K562 (cell line): Measurements from ENCODE around the gene PPP1R37. TPM values are rescaled to one million over a fixed set of nuclear protein-coding genes. Genes with fewer than 3 reads are reported as not detected.

Experiments
- ATAC-seq: fragments of 200-7000 bp; cut with Tn5 transposase; 3 replicates; pipeline ENCODE4 v1.9.1; 2020; ENCODE audit warnings: moderate library complexity
- BruUV-seq: library from RNA; stranded (reverse); fragments of 400-500 nt; replicated peaks from 2 replicates; lab custom pipeline; 2021; lab: Mats Ljungman, UMichigan
- CTCF ChIA-PET: fragments of 300-600 bp; formaldehyde crosslinking; extraction: SDS; loops from one replicate; lab custom pipeline; 2021; ENCODE audit warnings: low intra/inter-chr PET ratio; lab: Yijun Ruan, JAX
- POLR2A ChIA-PET: fragments of 300-600, 350-650 bp; sonication (Branson Sonifier 250); formaldehyde crosslinking; extraction: SDS; loops from one replicate; lab custom pipeline; 2021; ENCODE audit warnings: antibody characterized with exemption, inconsistent platforms; lab: Yijun Ruan, JAX
- DNase-seq, 4 experiments: peaks; one replicate each; pipeline versions ENCODE4 v3.0.0 to v3.0.0-alpha.2; 2011 to 2018; ENCODE audit warnings: low spot score in 3 of 4, mixed read lengths in 3 of 4; ENCODE audit errors: extremely low read depth in 1 of 4
- FAIRE-seq: peaks from 2 replicates; lab custom pipeline; 2011; peaks lifted over from hg19 to GRCh38; lab: Jason Lieb, UNC
- H2AFZ ChIP-seq: 2 replicates; pipeline ENCODE4 v1.6.0; 2011; ENCODE audit warnings: low read depth, low read length, control low read depth, inconsistent platforms
- H3K27ac ChIP-seq: fragments of 200-600 bp; 3 replicates; pipeline ENCODE4 v1.8.0; 2011; ENCODE audit warnings: low read depth, mild to moderate bottlenecking, control low read depth, inconsistent platforms, low read length, moderate library complexity, mixed read lengths; ENCODE audit errors: extremely low read depth
- H3K27me3 ChIP-seq, 2 experiments: fragments of 300-600 bp in 1 of 2; 2 replicates in 1 of 2; 3 replicates in 1 of 2; pipeline versions ENCODE4 v1.6.0 to v1.8.0; 2011; ENCODE audit warnings: inconsistent platforms in 2 of 2, low read length in 2 of 2, mild to moderate bottlenecking in 1 of 2, mixed read lengths in 1 of 2, moderate library complexity in 1 of 2; ENCODE audit not compliant: control insufficient read depth in 2 of 2, insufficient read depth in 2 of 2
- H3K36me3 ChIP-seq: fragments of 300-600 bp; 3 replicates; pipeline ENCODE4 v1.8.0; 2011; ENCODE audit warnings: mild to moderate bottlenecking, low read length, inconsistent platforms; ENCODE audit not compliant: control insufficient read depth, insufficient read depth
- H3K4me1 ChIP-seq, 2 experiments: fragments of 200-600 bp in 1 of 2; replicated peaks in 1 of 2; 2 replicates in 1 of 2; 3 replicates in 1 of 2; pipeline versions ENCODE4 v1.5.1 to v1.8.0; 2011; ENCODE audit warnings: inconsistent platforms in 2 of 2, low read length in 2 of 2, mild to moderate bottlenecking in 1 of 2, mixed read lengths in 1 of 2, moderate library complexity in 1 of 2; ENCODE audit not compliant: control insufficient read depth in 2 of 2, insufficient read depth in 2 of 2
- H3K4me2 ChIP-seq: 2 replicates; pipeline ENCODE4 v1.6.1; 2011; ENCODE audit warnings: low read length, control low read depth, inconsistent platforms, mixed read lengths; ENCODE audit not compliant: insufficient read depth
- H3K4me3 ChIP-seq: fragments of 200-600 bp; sonication (generic), shearing (Covaris generic); 2 replicates; pipeline ENCODE4 v1.5.1; 2016; ENCODE audit warnings: control low read depth, inconsistent platforms
- H3K79me2 ChIP-seq: fragments of 200-600 bp; 3 replicates; pipeline ENCODE4 v1.8.0; 2011; ENCODE audit warnings: low read length, inconsistent platforms; ENCODE audit not compliant: control insufficient read depth, insufficient read depth
- H3K9ac ChIP-seq, 2 experiments: 2 replicates each; pipeline versions ENCODE4 v1.6.0 to v1.6.1; 2011; ENCODE audit warnings: low read depth in 2 of 2, low read length in 2 of 2, control low read depth in 1 of 2, inconsistent platforms in 1 of 2, mild to moderate bottlenecking in 1 of 2, mixed read lengths in 1 of 2; ENCODE audit not compliant: insufficient read depth in 1 of 2
- H3K9me1 ChIP-seq: one replicate; pipeline ENCODE4 v1.6.0; 2011; ENCODE audit warnings: inconsistent platforms, mild to moderate bottlenecking, low read length, moderate library complexity; ENCODE audit not compliant: control insufficient read depth, insufficient read depth
- H3K9me3 ChIP-seq: replicated peaks from 2 replicates; pipeline ENCODE4 v1.5.1; 2011; ENCODE audit warnings: low read depth, low read length, inconsistent platforms; ENCODE audit not compliant: control insufficient read depth, insufficient read depth
- H4K20me1 ChIP-seq: replicated peaks from 2 replicates; pipeline ENCODE4 v1.6.1; 2011; ENCODE audit warnings: low read length, inconsistent platforms, mixed read lengths; ENCODE audit not compliant: control insufficient read depth, insufficient read depth
- ARID1B ChIP-seq: fragments of 450-650 bp; IDR thresholded peaks from 2 replicates; pipeline ENCODE4 v1.6.1; 2016; ENCODE audit warnings: antibody characterized with exemption, mild to moderate bottlenecking, inconsistent platforms
- ARNT ChIP-seq, 2 experiments: fragments of 450-650 bp; IDR thresholded peaks; 2 replicates each; pipeline ENCODE4 v1.6.1; 2016; ENCODE audit warnings: mild to moderate bottlenecking in 1 of 2
- DMBX1 ChIP-seq: fragments of 250-450 bp; sonication (Bioruptor Pico); IDR thresholded peaks from 2 replicates; pipeline ENCODE4 v1.8.0; 2022; ENCODE audit warnings: inconsistent platforms, mild to moderate bottlenecking, moderate library complexity, borderline replicate concordance
- GMEB1 ChIP-seq: fragments of 250-450 bp; sonication (Bioruptor Pico); IDR thresholded peaks from 2 replicates; pipeline ENCODE4 v1.4.0; 2020; ENCODE audit warnings: mild to moderate bottlenecking
- GTF2A2 ChIP-seq: IDR thresholded peaks from 2 replicates; pipeline ENCODE4 v1.6.1; 2016; ENCODE audit warnings: mild to moderate bottlenecking, missing genetic modification characterization, missing compliant biosample characterization
- GTF3C2 ChIP-seq: IDR thresholded peaks from 3 replicates; pipeline ENCODE4 v1.6.1; 2011; ENCODE audit warnings: borderline replicate concordance, mild to moderate bottlenecking, moderate library complexity; ENCODE audit not compliant: insufficient read length; ENCODE audit errors: extremely low read depth
- HNRNPUL1 ChIP-seq: fragments of 200-400 bp; formaldehyde crosslinking; IDR thresholded peaks from 2 replicates; pipeline ENCODE4 v1.6.1; 2017; ENCODE audit warnings: low read length
- MECOM ChIP-seq: fragments of 250-450 bp; sonication (Bioruptor Pico); IDR thresholded peaks from 2 replicates; pipeline ENCODE4 v1.8.0; 2022; ENCODE audit warnings: inconsistent platforms
- SMARCA5 ChIP-seq: fragments of 450-650 bp; IDR thresholded peaks from 2 replicates; pipeline ENCODE4 v1.6.1; 2016
- THRA ChIP-seq: fragments of 450-650 bp; IDR thresholded peaks from 2 replicates; pipeline ENCODE4 v1.6.1; 2017; ENCODE audit warnings: mild to moderate bottlenecking, moderate library complexity
- YY1 ChIP-seq, 3 experiments: IDR thresholded peaks; 2 replicates each; pipeline ENCODE4 v1.6.1; 2011; ENCODE audit warnings: low read length in 2 of 3, mild to moderate bottlenecking in 2 of 3, moderate library complexity in 2 of 3, borderline replicate concordance in 1 of 3, control low read depth in 1 of 3, low read depth in 1 of 3; ENCODE audit not compliant: insufficient read depth in 3 of 3, insufficient replicate concordance in 2 of 3, control insufficient read depth in 1 of 3, insufficient read length in 1 of 3; ENCODE audit errors: extremely low read depth in 1 of 3
- ZBTB5 ChIP-seq: fragments of 450-650 bp; IDR thresholded peaks from 2 replicates; pipeline ENCODE4 v1.6.1; 2017; ENCODE audit warnings: antibody characterized with exemption
- ZNF668 ChIP-seq: fragments of 250-450 bp; sonication (Bioruptor Pico); IDR thresholded peaks from 2 replicates; pipeline ENCODE4 v1.8.0; 2022; ENCODE audit warnings: mild to moderate bottlenecking, inconsistent platforms
- WGBS: fragments of 100-300 bp; shearing (Covaris generic); methylation state at CpG from one replicate; pipeline ENCODE4 v1.1.6; 2016; ENCODE audit warnings: low coverage, mixed read lengths; ENCODE audit not compliant: insufficient coverage; ENCODE audit errors: missing lambda C conversion rate; 5-methylcytosine and 5-hydroxymethylcytosine counted together
- in situ Hi-C: fragments of 300-500 bp; cut with MboI; formaldehyde crosslinking; loops from 4 replicates; pipeline ENCODE4 v1.15.0; 2018; ENCODE audit warnings: inconsistent platforms, mixed read lengths
- intact Hi-C: fragments of 100-400 bp; cut with micrococcal nuclease; formaldehyde crosslinking; loops from 2 replicates; pipeline ENCODE4 v1.14.2; 2022
- polyA plus RNA-seq, 8 experiments: library from polyadenylated mRNA; depleted of rRNA in 4 of 8; stranded (reverse) in 5 of 8; unstranded in 3 of 8; fragments of >200 nt; fragmentation: Nextera tagmentation in 2 of 8; fragmentation: Illumina TruSeq in 1 of 8; extraction: Ambion mirVana in 2 of 8; extraction: Trizol in 1 of 8; gene quantifications; 2 replicates each; pipeline versions ENCODE4 v1.2.1 to v1.2.3, GENCODE V29; 2011 to 2014; ENCODE audit warnings: inconsistent platforms in 1 of 8, missing spikeins in 1 of 8
- total RNA-seq, 7 experiments: library from RNA; depleted of rRNA in 6 of 7; stranded (reverse); fragments of >200 nt in 6 of 7; fragmentation: Illumina TruSeq in 2 of 7; extraction: Trizol in 2 of 7; gene quantifications; 2 replicates each; pipeline versions ENCODE4 v1.2.1 to v1.2.3, GENCODE V29; 2011 to 2021; ENCODE audit warnings: low replicate concordance in 1 of 7

PPP1R37 gene
- total and polyA plus RNA-seq, 9 of the 15 experiments (the other 6 are each of a cell fraction or from before 2014, with no cell fraction given) = 0.04 to 20.3 (median 7.3) TPM

- ChIA-PET CTCF (no interaction called here), POLR2A (interaction anchor here (1.5 kb wide), 1 partner anchor 14 kb away, joined by 4 read pairs; no protein-coding TSS in a partner anchor)
- 72% methylated on average over 3 of the region's 4 CpGs for WGBS
- Histone ChIP-seq H3K9me3 (no peaks in the 10 kb centered on the region), H2AFZ (no peak overlapping the region), H3K36me3 (peaks cover 23% of the 10 kb centered on the region; the same call in 2 of the 3 replicates), H3K27me3 (no peaks in the 10 kb centered on the region), H3K4me3 (no peak overlapping the region), H3K79me2 (peaks cover 80% of the 10 kb centered on the region), H3K4me2 (no peak overlapping the region), H3K9ac (no peak overlapping the region), H3K27ac (no peak overlapping the region), H3K4me1 (peaks cover 8 to 40% of the 10 kb centered on the region in 2 experiments; a peak in 4 of 5 replicates), H3K9me1 (peaks cover 5% of the 10 kb centered on the region), H4K20me1 (peaks cover 33% of the 10 kb centered on the region)
- DNase-seq = no peak
- ATAC-seq = no peak
- no TSS peak for BruUV-seq
- FAIRE-seq = no peak
- intact Hi-C loops = no loop called here
- in situ Hi-C loops = no loop called here
- no peak for TF ChIP-seq GTF3C2
- TF ChIP-seq HNRNPUL1 = no peak
- TF ChIP-seq DMBX1 (CRISPR knock-in tag) = no peak
- TF ChIP-seq YY1 (IDR thresholded peaks at IDR 0.05; ENCODE audit: borderline replicate concordance in 1 of 3, control insufficient read depth in 1 of 3, extremely low read depth in 1 of 3, insufficient read depth in 3 of 3, insufficient read length in 1 of 3, insufficient replicate concordance in 2 of 3, low read depth in 1 of 3, low read length in 2 of 3) = no peak
- no peak for TF ChIP-seq GTF2A2 (tag)
- no peak for TF ChIP-seq THRA
- no peak for TF ChIP-seq ARNT (IDR thresholded peaks at IDR 0.05)
- no peak for TF ChIP-seq ARID1B
- no peak for TF ChIP-seq GMEB1 (CRISPR knock-in tag)
- no peak for TF ChIP-seq ZNF668 (CRISPR knock-in tag)
- no peak for TF ChIP-seq MECOM (CRISPR knock-in tag)
- TF ChIP-seq SMARCA5 = no peak
- TF ChIP-seq ZBTB5 = no peak
Measured at GRCh38 chr19:45114116-45114515, 21.1 kb downstream of the PPP1R37 start.
